Measurements from ENCODE around the gene TMED5.
"Not testable (repeated sequence)": the region's sequence is repeated elsewhere in the genome, so short reads cannot be mapped to it uniquely, and the experiment has no call there.

TMED5 gene

GRCh38 chr1:93179886-93180722 is at the start of gene TMED5:
Gene TMED5, minus strand, starts transcription at chr1:93180413. Its CDS starts 171 bp downstream, at chr1:93180242.
- peak; percentile 92 for DNase-seq

GRCh38 chr1:93223023-93223675 is 42.9 kb upstream of the TMED5 start:
- no peak for DNase-seq

- no peak for DNase-seq
Measured at GRCh38 chr1:93221913-93222312, 41.7 kb upstream of the TMED5 start.

- not testable (repeated sequence) for DNase-seq
Measured at GRCh38 chr1:93220716-93221115, 40.5 kb upstream of the TMED5 start.

GRCh38 chr1:93219443-93219842 is 39.2 kb upstream of the TMED5 start:
- no peak for DNase-seq

- DNase-seq: no peak
Measured at GRCh38 chr1:93215322-93215721, 35.1 kb upstream of the TMED5 start.

- DNase-seq: no peak
Measured at GRCh38 chr1:93207211-93207610, 27.0 kb upstream of the TMED5 start.

GRCh38 chr1:93206567-93206954 is 26.3 kb upstream of the TMED5 start:
- no peak for DNase-seq

GRCh38 chr1:93205892-93206566 is 25.8 kb upstream of the TMED5 start:
- DNase-seq: no peak

GRCh38 chr1:93200714-93201113 is 20.5 kb upstream of the TMED5 start:
- no peak for DNase-seq

- DNase-seq: no peak
Measured at GRCh38 chr1:93200086-93200620, 19.9 kb upstream of the TMED5 start.

GRCh38 chr1:93199150-93199549 is 18.9 kb upstream of the TMED5 start:
- DNase-seq: no peak

- no peak for DNase-seq
Measured at GRCh38 chr1:93196591-93196990, 16.4 kb upstream of the TMED5 start.

GRCh38 chr1:93194231-93194990 is 14.2 kb upstream of the TMED5 start:
- DNase-seq: no peak

- no peak for DNase-seq
Measured at GRCh38 chr1:93190432-93190831, 10.2 kb upstream of the TMED5 start.

GRCh38 chr1:93186667-93187066 is 6.5 kb upstream of the TMED5 start:
- DNase-seq: no peak

- DNase-seq: peak; percentile 51
Measured at GRCh38 chr1:93180723-93181613, 755 bp upstream of the TMED5 start, which contains the start of gene CCDC18. Gene CCDC18, plus strand, starts transcription at chr1:93180724. Its CDS starts 2,638 bp downstream, at chr1:93183362.

- DNase-seq: no peak
Measured at GRCh38 chr1:93178418-93178817, 1.8 kb downstream of the TMED5 start.

- no peak for DNase-seq
Measured at GRCh38 chr1:93177991-93178390, 2.2 kb downstream of the TMED5 start.

- DNase-seq: not testable (repeated sequence)
Measured at GRCh38 chr1:93174638-93175037, 5.6 kb downstream of the TMED5 start.

- DNase-seq: no peak
Measured at GRCh38 chr1:93172778-93173177, 7.4 kb downstream of the TMED5 start.
